ENCODE measurements around the gene AKAP6. TPM values are rescaled to one million over a fixed set of nuclear protein-coding genes. Genes with fewer than 3 reads are reported as not detected.

The AKAP6 gene
- total RNA-seq, 4 donors from 2014 or later: 1.1 to 16.0 (median 6.0) TPM

GRCh38 chr14:32710231-32710671 lies 381.2 kb downstream of the AKAP6 start:
- DNase-seq: no peak
- intact Hi-C loops (cut with DNase I): no loop called here

GRCh38 chr14:32710731-32711680 lies 381.9 kb downstream of the AKAP6 start:
- peaks cover 0 to 27% (median 3%) of the 10 kb centered on the region in 3 donors for H3K4me1 ChIP-seq
- 36 to 40% methylated on average over 7 of the region's 7 CpGs for WGBS, 2 donors
- no peaks in the 10 kb centered on the region for H3K36me3 ChIP-seq
- intact Hi-C loops (cut with DNase I): no loop called here
- H3K9me3 ChIP-seq: no peaks in the 10 kb centered on the region
- no peaks in the 10 kb centered on the region for H3K27me3 ChIP-seq
- peak overlapping the region in 2 of 4 donors; percentile 60 to 62 for H3K27ac ChIP-seq
- peak overlapping the region in 2 of 4 donors; percentile 14 to 44 for H3K4me3 ChIP-seq
- no peak for DNase-seq
- TF ChIP-seq CTCF (IDR thresholded peaks at IDR 0.05) (peak; percentile 30 to 73 (median 48)), POLR2A (IDR thresholded peaks at IDR 0.05) (no peak)

More at GRCh38 chr14:32710231-32710671, 381.2 kb downstream of the AKAP6 start:
- 56% methylated on average over 6 to 7 of the region's 7 CpGs for WGBS, 2 donors
- TF ChIP-seq POLR2A (IDR thresholded peaks at IDR 0.05) (no peak), CTCF (IDR thresholded peaks at IDR 0.05) (no peak)
- no peaks in the 10 kb centered on the region for H3K9me3 ChIP-seq
- no peaks in the 10 kb centered on the region for H3K36me3 ChIP-seq
- peak overlapping the region in 2 of 4 donors; percentile 14 to 44 for H3K4me3 ChIP-seq
- peaks cover 0 to 27% (median 3%) of the 10 kb centered on the region in 3 donors for H3K4me1 ChIP-seq
- no peaks in the 10 kb centered on the region for H3K27me3 ChIP-seq
- H3K27ac ChIP-seq: peak overlapping the region in 2 of 4 donors; percentile 60 to 62

- Histone ChIP-seq H3K27me3 (no peaks in the 10 kb centered on the region), H3K4me1 (peaks cover 0 to 23% (median 0%) of the 10 kb centered on the region in 3 donors), H3K9me3 (no peaks in the 10 kb centered on the region), H3K36me3 (no peaks in the 10 kb centered on the region), H3K27ac (no peak overlapping the region), H3K4me3 (no peak overlapping the region)
- DNase-seq: no peak
- TF ChIP-seq POLR2A (IDR thresholded peaks at IDR 0.05): no peak
- no peak for TF ChIP-seq CTCF (IDR thresholded peaks at IDR 0.05)
- 34 to 40% methylated on average over 3 of the region's 3 CpGs for whole genome bisulfite sequencing, 2 donors
- intact Hi-C loops (cut with DNase I): no loop called here
These were observed 384.8 kb downstream of the AKAP6 start for GRCh38 chr14:32713856-32714255.

GRCh38 chr14:32719601-32720000 lies 390.5 kb downstream of the AKAP6 start:
- Histone ChIP-seq H3K27me3 (no peaks in the 10 kb centered on the region), H3K27ac (no peak overlapping the region), H3K4me1 (no peaks in the 10 kb centered on the region), H3K9me3 (no peaks in the 10 kb centered on the region), H3K36me3 (no peaks in the 10 kb centered on the region), H3K4me3 (no peak overlapping the region)
- intact Hi-C loops (cut with DNase I): no loop called here
- DNase-seq: no peak
- TF ChIP-seq POLR2A (IDR thresholded peaks at IDR 0.05) (no peak), CTCF (IDR thresholded peaks at IDR 0.05) (no peak)
- WGBS, 2 donors: 34 to 72% methylated on average over 1 of the region's 1 CpG

- no peaks in the 10 kb centered on the region for H3K27me3 ChIP-seq
- intact Hi-C loops (cut with DNase I): no loop called here
- peaks cover 0 to 8% (median 0%) of the 10 kb centered on the region in 3 donors for H3K4me1 ChIP-seq
- DNase-seq: no peak
- H3K4me3 ChIP-seq: no peak overlapping the region
- TF ChIP-seq CTCF (IDR thresholded peaks at IDR 0.05): no peak
- TF ChIP-seq POLR2A (IDR thresholded peaks at IDR 0.05): no peak
- no peaks in the 10 kb centered on the region for H3K36me3 ChIP-seq
- WGBS, 2 donors: 60 to 90% methylated on average over 2 of the region's 2 CpGs
- H3K27ac ChIP-seq: no peak overlapping the region
- no peaks in the 10 kb centered on the region for H3K9me3 ChIP-seq
These were observed 391.8 kb downstream of the AKAP6 start for GRCh38 chr14:32720927-32721326.
